GM12878 (cell line): Measurements from ENCODE around the gene GLMP.

Experiments
- ATF3 ChIP-seq: IDR thresholded peaks from 2 replicates; pipeline ENCODE4 v1.6.1; 2011; ENCODE audit warnings: low read depth, mild to moderate bottlenecking, low read length, moderate library complexity, borderline replicate concordance; ENCODE audit errors: extremely low read depth
- BRCA1 ChIP-seq: IDR thresholded peaks from 2 replicates; pipeline ENCODE4 v1.6.1; 2011; ENCODE audit warnings: low read depth, low read length, improper control_type of control experiment
- CREM ChIP-seq: IDR thresholded peaks from 2 replicates; pipeline ENCODE4 v1.6.1; 2014; ENCODE audit warnings: antibody characterized with exemption, low read depth
- EP300 ChIP-seq, 2 experiments: fragments of 150-350 bp in 1 of 2; IDR thresholded peaks; 2 replicates each; pipeline ENCODE4 v1.6.1; 2011 to 2012; ENCODE audit warnings: low read depth in 2 of 2, low read length in 2 of 2, borderline replicate concordance in 1 of 2, improper control_type of control experiment in 1 of 2, inconsistent platforms in 1 of 2; ENCODE audit not compliant: control insufficient read depth in 1 of 2
- NFIC ChIP-seq: IDR thresholded peaks from 2 replicates; pipeline ENCODE4 v1.6.1; 2012; ENCODE audit warnings: low read depth, mild to moderate bottlenecking, inconsistent platforms, low read length, moderate library complexity
- POLR2A ChIP-seq: IDR thresholded peaks from 2 replicates; pipeline ENCODE4 v1.6.1; 2011; ENCODE audit warnings: low read depth, mild to moderate bottlenecking, low read length
- SP1 ChIP-seq: IDR thresholded peaks from one replicate; pipeline ENCODE4 v1.6.1; 2011; ENCODE audit warnings: low read depth, low read length
- SREBF1 ChIP-seq: IDR thresholded peaks from 2 replicates; pipeline ENCODE4 v1.6.1; 2012; ENCODE audit warnings: mild to moderate bottlenecking, low read length
- SRF ChIP-seq, 2 experiments: IDR thresholded peaks; 2 replicates each; pipeline ENCODE4 v1.6.1; 2011; ENCODE audit warnings: low read depth in 2 of 2, low read length in 2 of 2, mild to moderate bottlenecking in 1 of 2, moderate library complexity in 1 of 2
- USF2 ChIP-seq: IDR thresholded peaks from 2 replicates; pipeline ENCODE4 v1.6.1; 2011; ENCODE audit warnings: low read depth, low read length, improper control_type of control experiment, borderline replicate concordance

GRCh38 chr1:156282479-156283222, 12.8 kb downstream of the GLMP start, which contains the start of gene SMG5:
- TF ChIP-seq CREM, result peak; percentile 89
- TF ChIP-seq NFIC, result no peak
- TF ChIP-seq USF2, result no peak
- peak; percentile 50; the same call in 1 of the 2 replicates for TF ChIP-seq ATF3
- peak in 1 of 2 experiments; percentile 76; a peak in 2 of 4 replicates for TF ChIP-seq SRF (IDR thresholded peaks at IDR 0.05; ENCODE audit: low read depth in 2 of 2, low read length in 2 of 2)
- TF ChIP-seq SP1, result peak; percentile 37
- TF ChIP-seq SREBF1, result 0 out of 2 replicates have a peak, but pooled peaks have one; percentile 13
- TF ChIP-seq BRCA1, result peak; percentile 97
- TF ChIP-seq EP300 (IDR thresholded peaks at IDR 0.05; ENCODE audit: borderline replicate concordance in 1 of 2, control insufficient read depth in 1 of 2, low read depth in 2 of 2, low read length in 2 of 2), result no peak
- TF ChIP-seq POLR2A, result peak; percentile 100
